Natural killer cell (primary cell): ENCODE results near the gene CFP. TPM values are rescaled to one million over a fixed set of nuclear protein-coding genes. Genes with fewer than 3 reads are reported as not detected.

ENCODE experiments used
- ATAC-seq, 3 donors: fragments of 150-1000 bp in 2 of 3; fragments of 200-7000 bp in 1 of 3; cut with Tn5 transposase; 1 replicate in 1 of 3; 2 replicates in 2 of 3; pipeline ENCODE4 v1.10.0; 2021; ENCODE audit warnings: mild to moderate bottlenecking in 2 of 3, moderate library complexity in 2 of 3
- DNase-seq, 2 donors: peaks; one replicate each; pipeline versions ENCODE4 v3.0.0 to v3.0.0-alpha.2; 2013 to 2021; ENCODE audit warnings: mixed read lengths in 1 of 2
- H3K27ac ChIP-seq: one replicate; pipeline ENCODE4 v1.5.1; 2013; ENCODE audit warnings: mild to moderate bottlenecking, low read length
- H3K27me3 ChIP-seq: one replicate; pipeline ENCODE4 v1.6.1; 2013; ENCODE audit warnings: low read length; ENCODE audit not compliant: control insufficient read depth, insufficient read depth
- H3K36me3 ChIP-seq: one replicate; pipeline ENCODE4 v1.6.1; 2013; ENCODE audit warnings: low read length; ENCODE audit not compliant: control insufficient read depth, insufficient read depth
- H3K4me1 ChIP-seq: one replicate; pipeline ENCODE4 v1.6.1; 2013; ENCODE audit warnings: low read length; ENCODE audit not compliant: control insufficient read depth, insufficient read depth
- H3K4me3 ChIP-seq: one replicate; pipeline ENCODE4 v1.5.1; 2013; ENCODE audit warnings: low read length
- H3K9me3 ChIP-seq: one replicate; pipeline ENCODE4 v1.6.1; 2013; ENCODE audit warnings: low read length; ENCODE audit not compliant: control insufficient read depth, insufficient read depth
- H3K27ac Mint-ChIP-seq, 2 donors: one replicate each; pipeline ENCODE4 v1.8.0; 2022; ENCODE audit warnings: mild to moderate bottlenecking in 2 of 2, mixed read lengths in 2 of 2, moderate library complexity in 1 of 2
- H3K27me3 Mint-ChIP-seq, 2 donors: one replicate each; pipeline ENCODE4 v1.8.0; 2022; ENCODE audit warnings: low read depth in 2 of 2, mixed read lengths in 2 of 2
- H3K36me3 Mint-ChIP-seq: one replicate; pipeline ENCODE4 v1.8.0; 2022; ENCODE audit warnings: mixed read lengths
- H3K4me1 Mint-ChIP-seq, 2 donors: one replicate each; pipeline ENCODE4 v1.8.0; 2022; ENCODE audit warnings: mixed read lengths in 2 of 2
- H3K4me3 Mint-ChIP-seq: one replicate; pipeline ENCODE4 v1.8.0; 2022; ENCODE audit warnings: mild to moderate bottlenecking, moderate library complexity, mixed read lengths
- H3K9me3 Mint-ChIP-seq, 2 donors: one replicate each; pipeline ENCODE4 v1.8.0; 2022; ENCODE audit warnings: mixed read lengths in 2 of 2
- CTCF ChIP-seq: fragments of 200-600 bp; IDR thresholded peaks from one replicate; pipeline ENCODE4 v1.8.0; 2022; ENCODE audit warnings: antibody characterized with exemption
- WGBS: methylation state at CpG from one replicate; pipeline ENCODE4 v1.1.7; 2013; ENCODE audit warnings: missing lambda C conversion rate; ENCODE audit not compliant: insufficient coverage; 5-methylcytosine and 5-hydroxymethylcytosine counted together
- intact Hi-C: fragments of 100-400 bp; cut with micrococcal nuclease; formaldehyde crosslinking; loops from one replicate; pipeline ENCODE4 v1.14.2; 2022
- total RNA-seq, 4 donors: library from RNA; stranded (reverse); fragments of 120-200 nt in 1 of 4; gene quantifications; one replicate each; pipeline versions ENCODE4 v1.2.3 to v1.2.4, GENCODE V29; 2013 to 2022

The CFP gene
- total RNA-seq, 3 donors from 2014 or later (not counting 1 experiment from before 2014, with no cell fraction given), result 9.0 to 21.1 (median 19.3) TPM

GRCh38 chrX:47621851-47622250 lies 7.9 kb downstream of the CFP start:
- Mint-ChIP-seq H3K4me1 (peaks cover 0 to 6% of the 10 kb centered on the region in 2 donors), H3K4me3 (no peak overlapping the region), H3K27me3 (peaks cover 58 to 65% of the 10 kb centered on the region in 2 donors), H3K9me3 (no peaks in the 10 kb centered on the region), H3K36me3 (no peaks in the 10 kb centered on the region), H3K27ac (no peak overlapping the region)
- H3K9me3 ChIP-seq, result no peaks in the 10 kb centered on the region
- H3K36me3 ChIP-seq, result no peaks in the 10 kb centered on the region
- no peak for TF ChIP-seq CTCF
- ATAC-seq, result no peak
- WGBS, result 93% methylated on average over 6 of the region's 6 CpGs
- intact Hi-C loops, result loop anchor here (5.0 kb wide), 1 partner anchor 35 kb away; the partner anchor contains the start of gene UXT
- H3K27ac ChIP-seq, result no peak overlapping the region
- H3K4me3 ChIP-seq, result no peak overlapping the region
- peaks cover 21% of the 10 kb centered on the region for H3K27me3 ChIP-seq
- DNase-seq, result no peak
- peaks cover 15% of the 10 kb centered on the region for H3K4me1 ChIP-seq

- peaks cover 59 to 64% of the 10 kb centered on the region in 2 donors for H3K27me3 Mint-ChIP-seq
- H3K4me3 Mint-ChIP-seq, result no peak overlapping the region
- no peaks in the 10 kb centered on the region for H3K36me3 Mint-ChIP-seq
- DNase-seq (no peak), ATAC-seq (no peak)
- H3K36me3 ChIP-seq, result no peaks in the 10 kb centered on the region
- H3K9me3 ChIP-seq, result no peaks in the 10 kb centered on the region
- peaks cover 21% of the 10 kb centered on the region for H3K27me3 ChIP-seq
- H3K9me3 Mint-ChIP-seq, result no peaks in the 10 kb centered on the region
- TF ChIP-seq CTCF, result no peak
- H3K4me1 ChIP-seq, result peaks cover 15% of the 10 kb centered on the region
- 59% methylated on average over 8 of the region's 9 CpGs for WGBS
- no peak overlapping the region for H3K4me3 ChIP-seq
- no peak overlapping the region for H3K27ac Mint-ChIP-seq
- intact Hi-C loops, result loop anchor here (5.0 kb wide), 1 partner anchor 37 kb away; the partner anchor contains the start of gene UXT
- no peak overlapping the region for H3K27ac ChIP-seq
- H3K4me1 Mint-ChIP-seq, result peaks cover 0 to 6% of the 10 kb centered on the region in 2 donors
These were observed 9.4 kb downstream of the CFP start for GRCh38 chrX:47620303-47620685.

GRCh38 chrX:47619486-47620302 lies 10.0 kb downstream of the CFP start, which contains the start of gene SYN1:
SYN1 (minus strand) TSS chrX:47619857; CDS start chrX:47619728, 129 bp downstream.
- peaks cover 55 to 58% of the 10 kb centered on the region in 2 donors for H3K27me3 Mint-ChIP-seq
- DNase-seq, result peak; percentile 79 to 93
- no peaks in the 10 kb centered on the region for H3K9me3 Mint-ChIP-seq
- ATAC-seq, result peak; percentile 94 to 97 (median 97)
- Histone ChIP-seq H3K9me3 (no peaks in the 10 kb centered on the region), H3K4me3 (no peak within 1 kb of the TSS), H3K27ac (no peak within 1 kb of the TSS), H3K36me3 (no peaks in the 10 kb centered on the region), H3K27me3 (peaks cover 19% of the 10 kb centered on the region), H3K4me1 (peaks cover 15% of the 10 kb centered on the region)
- H3K27ac Mint-ChIP-seq, result no peak within 1 kb of the TSS
- H3K4me1 Mint-ChIP-seq, result peaks cover 0 to 6% of the 10 kb centered on the region in 2 donors
- 2% methylated on average over 73 of the region's 88 CpGs for WGBS
- H3K36me3 Mint-ChIP-seq, result no peaks in the 10 kb centered on the region
- intact Hi-C loops, result loop anchor here (1.0 to 5.0 kb wide), 2 partner anchors 38 to 58 kb away; partner anchors contain the start of genes ARAF and UXT
- no peak for TF ChIP-seq CTCF
- peak within 1 kb of the TSS; percentile 17 for H3K4me3 Mint-ChIP-seq
